Panc1 (cell line): ENCODE measurements around the gene AP5Z1. TPM values are rescaled to one million over a fixed set of nuclear protein-coding genes. Genes with fewer than 3 reads are reported as not detected.

Experiments used
- ATAC-seq: fragments of 200-7000 bp; cut with Tn5 transposase; 2 replicates; pipeline ENCODE4 v1.9.1; 2020; ENCODE audit warnings: mild to moderate bottlenecking, moderate library complexity
- BruUV-seq: library from RNA; stranded (reverse); fragments of 400-500 nt; replicated peaks from 2 replicates; lab custom pipeline; 2021; lab: Mats Ljungman, UMichigan
- CTCF ChIA-PET: fragments of 300-600 bp; sonication (Branson Sonifier 250); formaldehyde crosslinking; loops from one replicate; lab custom pipeline; 2022; ENCODE audit warnings: antibody characterized with exemption; lab: Charles Lee
- POLR2A ChIA-PET: fragments of 300-600 bp; sonication (Branson Sonifier 250); formaldehyde crosslinking; loops from one replicate; lab custom pipeline; 2022; ENCODE audit warnings: antibody characterized with exemption; lab: Charles Lee
- DNase-seq: peaks from one replicate; pipeline ENCODE4 v3.0.0-alpha.2; 2010; ENCODE audit warnings: low read depth, low spot score
- H3K27ac ChIP-seq: 2 replicates; pipeline ENCODE4 v1.5.1; 2011; ENCODE audit warnings: mild to moderate bottlenecking, low read length, inconsistent platforms
- H3K27me3 ChIP-seq: fragments of 200-500 bp; sonication (Bioruptor generic); 2 replicates; pipeline ENCODE4 v1.6.0; 2014; ENCODE audit warnings: low read length, inconsistent platforms; ENCODE audit not compliant: control insufficient read depth, insufficient read depth
- H3K36me3 ChIP-seq: fragments of 200-500 bp; sonication (Bioruptor generic); 2 replicates; pipeline ENCODE4 v1.5.1; 2014; ENCODE audit warnings: inconsistent platforms, mild to moderate bottlenecking, low read length, moderate library complexity; ENCODE audit not compliant: control insufficient read depth, insufficient read depth
- H3K4me1 ChIP-seq: 2 replicates; pipeline ENCODE4 v1.5.1; 2011; ENCODE audit warnings: inconsistent platforms, mild to moderate bottlenecking, low read length, moderate library complexity; ENCODE audit not compliant: control insufficient read depth, insufficient read depth
- H3K4me3 ChIP-seq, 2 experiments: 2 replicates each; pipeline ENCODE4 v1.5.1; 2011 to 2012; ENCODE audit warnings: low read depth in 2 of 2, low read length in 2 of 2, mild to moderate bottlenecking in 2 of 2, inconsistent platforms in 1 of 2, moderate library complexity in 1 of 2
- H3K9me3 ChIP-seq: fragments of 200-500 bp; sonication (Bioruptor generic); 2 replicates; pipeline ENCODE4 v1.5.1; 2014; ENCODE audit warnings: low read depth, mild to moderate bottlenecking, inconsistent platforms, low read length, moderate library complexity; ENCODE audit not compliant: control insufficient read depth, insufficient read depth
- CTCF ChIP-seq: fragments of 450-650 bp; IDR thresholded peaks from 2 replicates; pipeline ENCODE4 v1.5.1; 2017; ENCODE audit warnings: mild to moderate bottlenecking
- POLR2AphosphoS5 ChIP-seq: IDR thresholded peaks from 2 replicates; pipeline ENCODE4 v1.6.1; 2012; ENCODE audit warnings: mild to moderate bottlenecking, low read depth, low read length, moderate library complexity
- SIN3A ChIP-seq: IDR thresholded peaks from 2 replicates; pipeline ENCODE4 v1.6.1; 2012; ENCODE audit warnings: low read depth, mild to moderate bottlenecking, low read length, moderate library complexity, borderline replicate concordance; ENCODE audit not compliant: insufficient read depth
- TCF7L2 ChIP-seq: IDR thresholded peaks from 2 replicates; pipeline ENCODE4 v1.6.1; 2011; ENCODE audit warnings: mild to moderate bottlenecking, low read depth, low read length, inconsistent platforms
- in situ Hi-C: cut with HindIII; loops from 2 replicates; pipeline ENCODE4 v1.10.0; 2016; ENCODE audit warnings: low sequenced_read_pairs, low pct_unique_long_range_greater_than_20kb
- intact Hi-C: fragments of 100-400 bp; cut with micrococcal nuclease; formaldehyde crosslinking; loops from one replicate; pipeline ENCODE4 v1.10.0; 2022; ENCODE audit not compliant: unreplicated experiment
- microRNA-seq: library from miRNA; unstranded; fragments of <30 nt; microRNA quantifications from one replicate; pipeline ENCODE4 v1.1.0, GENCODE V29; 2020; ENCODE audit not compliant: unreplicated experiment
- total RNA-seq: library from RNA; stranded (reverse); gene quantifications from one replicate; pipeline ENCODE4 v1.2.1, GENCODE V29; 2021; ENCODE audit not compliant: unreplicated experiment
- TF ChIP-seq, protein P1 (sequence below), 2 experiments: IDR thresholded peaks; 2 replicates each; pipeline ENCODE4 v1.6.1; 2011 to 2012; ENCODE audit warnings: low read depth in 2 of 2, control low read depth in 1 of 2, low read length in 1 of 2, mild to moderate bottlenecking in 1 of 2, moderate library complexity in 1 of 2; ENCODE audit not compliant: insufficient read depth in 1 of 2

The AP5Z1 gene
- total RNA-seq, 1 experiment from 2014 or later, result 100.0 TPM

DNA sequence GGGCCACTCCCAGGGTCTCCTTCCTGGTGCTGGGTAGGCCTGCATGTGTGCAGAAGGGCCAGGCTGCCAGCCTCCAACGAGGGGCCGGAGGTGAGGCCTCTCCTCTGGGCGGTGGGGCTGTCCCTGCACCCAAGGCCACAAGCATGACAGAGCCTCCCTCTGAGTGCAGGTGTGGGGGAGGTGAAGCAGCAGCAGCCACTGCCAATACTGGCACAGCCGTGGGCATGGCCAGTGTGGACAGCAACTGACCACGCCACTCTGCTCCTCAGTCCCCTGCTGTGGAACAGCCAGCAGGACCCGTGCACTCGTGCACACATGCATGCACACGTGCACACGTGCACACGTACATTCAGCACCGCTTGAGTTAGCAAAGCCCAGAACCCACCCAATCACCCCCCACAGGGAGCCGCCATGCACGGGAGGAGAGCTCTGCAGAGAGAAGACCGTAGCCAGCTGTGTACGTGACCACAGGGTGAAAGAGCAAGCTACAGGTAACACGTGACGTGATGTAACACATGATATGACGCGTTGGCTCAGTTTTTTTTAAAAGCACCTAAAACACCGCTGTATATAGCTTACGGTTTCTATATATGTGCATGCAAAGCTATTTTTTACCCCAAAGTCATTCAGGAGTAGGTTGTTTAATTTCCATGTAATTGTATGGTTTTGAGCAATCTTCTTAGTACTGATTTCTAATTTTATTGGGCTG is 63.4 kb downstream of the AP5Z1 start:
- Histone ChIP-seq H3K4me1 (0 out of 2 replicates have a peak, but pooled peaks cover 3% of the 10 kb centered on the region), H3K4me3 (no peak overlapping the region), H3K36me3 (no peaks in the 10 kb centered on the region), H3K27me3 (no peaks in the 10 kb centered on the region), H3K9me3 (no peaks in the 10 kb centered on the region), H3K27ac (no peak overlapping the region)
- DNase-seq (no peak), ATAC-seq (no peak)
- ChIA-PET CTCF (interaction anchor here (1.4 kb wide), 1 partner anchor 8 kb away, joined by 5 read pairs; no protein-coding TSS in a partner anchor), POLR2A (no interaction called here)
- no TSS peak for BruUV-seq
- intact Hi-C loops, result no loop called here
- in situ Hi-C loops, result no loop called here
- no peak for TF ChIP-seq SIN3A
- TF ChIP-seq POLR2AphosphoS5, result no peak
- no peak for TF ChIP-seq TCF7L2
- TF ChIP-seq, protein P1, sequence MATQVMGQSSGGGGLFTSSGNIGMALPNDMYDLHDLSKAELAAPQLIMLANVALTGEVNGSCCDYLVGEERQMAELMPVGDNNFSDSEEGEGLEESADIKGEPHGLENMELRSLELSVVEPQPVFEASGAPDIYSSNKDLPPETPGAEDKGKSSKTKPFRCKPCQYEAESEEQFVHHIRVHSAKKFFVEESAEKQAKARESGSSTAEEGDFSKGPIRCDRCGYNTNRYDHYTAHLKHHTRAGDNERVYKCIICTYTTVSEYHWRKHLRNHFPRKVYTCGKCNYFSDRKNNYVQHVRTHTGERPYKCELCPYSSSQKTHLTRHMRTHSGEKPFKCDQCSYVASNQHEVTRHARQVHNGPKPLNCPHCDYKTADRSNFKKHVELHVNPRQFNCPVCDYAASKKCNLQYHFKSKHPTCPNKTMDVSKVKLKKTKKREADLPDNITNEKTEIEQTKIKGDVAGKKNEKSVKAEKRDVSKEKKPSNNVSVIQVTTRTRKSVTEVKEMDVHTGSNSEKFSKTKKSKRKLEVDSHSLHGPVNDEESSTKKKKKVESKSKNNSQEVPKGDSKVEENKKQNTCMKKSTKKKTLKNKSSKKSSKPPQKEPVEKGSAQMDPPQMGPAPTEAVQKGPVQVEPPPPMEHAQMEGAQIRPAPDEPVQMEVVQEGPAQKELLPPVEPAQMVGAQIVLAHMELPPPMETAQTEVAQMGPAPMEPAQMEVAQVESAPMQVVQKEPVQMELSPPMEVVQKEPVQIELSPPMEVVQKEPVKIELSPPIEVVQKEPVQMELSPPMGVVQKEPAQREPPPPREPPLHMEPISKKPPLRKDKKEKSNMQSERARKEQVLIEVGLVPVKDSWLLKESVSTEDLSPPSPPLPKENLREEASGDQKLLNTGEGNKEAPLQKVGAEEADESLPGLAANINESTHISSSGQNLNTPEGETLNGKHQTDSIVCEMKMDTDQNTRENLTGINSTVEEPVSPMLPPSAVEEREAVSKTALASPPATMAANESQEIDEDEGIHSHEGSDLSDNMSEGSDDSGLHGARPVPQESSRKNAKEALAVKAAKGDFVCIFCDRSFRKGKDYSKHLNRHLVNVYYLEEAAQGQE (IDR thresholded peaks at IDR 0.05; ENCODE audit: insufficient read depth in 1 of 2, low read depth in 2 of 2, low read length in 1 of 2), result no peak
- TF ChIP-seq CTCF, result no peak

GRCh38 chr7:4840079-4840501 is 64.7 kb downstream of the AP5Z1 start:
- in situ Hi-C loops (no loop called here), intact Hi-C loops (no loop called here)
- no peak for TF ChIP-seq TCF7L2
- TF ChIP-seq, protein P1 (IDR thresholded peaks at IDR 0.05; ENCODE audit: insufficient read depth in 1 of 2, low read depth in 2 of 2, low read length in 1 of 2), result no peak
- no TSS peak for BruUV-seq
- no peak overlapping the region for H3K27ac ChIP-seq
- POLR2A ChIA-PET, result no interaction called here
- ATAC-seq (no peak), DNase-seq (no peak)
- 0 out of 2 replicates have a peak, but pooled peaks cover 3% of the 10 kb centered on the region for H3K4me1 ChIP-seq
- no peak overlapping the region for H3K4me3 ChIP-seq
- no peaks in the 10 kb centered on the region for H3K36me3 ChIP-seq
- CTCF ChIA-PET, result no interaction called here
- no peaks in the 10 kb centered on the region for H3K27me3 ChIP-seq
- no peaks in the 10 kb centered on the region for H3K9me3 ChIP-seq

Small RNA genes within 50 kb of the gene (microRNA-seq; reads per million reads assigned to microRNA genes)
- not detected for gene MIR4656

Other genes starting within 250 kb of the AP5Z1 start
- 72.7 TPM for gene FOXK1, start 93.3 kb upstream of the AP5Z1 start, total RNA-seq
- gene PAPOLB, start 86.4 kb downstream of the AP5Z1 start, total RNA-seq, result not detected
- 1.3 TPM for gene RADIL, start 108.1 kb downstream of the AP5Z1 start, total RNA-seq
- not detected for gene MMD2, start 183.6 kb downstream of the AP5Z1 start, total RNA-seq